GM03348 (cell line): ENCODE data around the gene TRMT10A.

ENCODE experiments used
- DNase-seq: peaks from one replicate; pipeline ENCODE4 v3.0.0; 2012; ENCODE audit warnings: low spot score

TRMT10A gene

DNA sequence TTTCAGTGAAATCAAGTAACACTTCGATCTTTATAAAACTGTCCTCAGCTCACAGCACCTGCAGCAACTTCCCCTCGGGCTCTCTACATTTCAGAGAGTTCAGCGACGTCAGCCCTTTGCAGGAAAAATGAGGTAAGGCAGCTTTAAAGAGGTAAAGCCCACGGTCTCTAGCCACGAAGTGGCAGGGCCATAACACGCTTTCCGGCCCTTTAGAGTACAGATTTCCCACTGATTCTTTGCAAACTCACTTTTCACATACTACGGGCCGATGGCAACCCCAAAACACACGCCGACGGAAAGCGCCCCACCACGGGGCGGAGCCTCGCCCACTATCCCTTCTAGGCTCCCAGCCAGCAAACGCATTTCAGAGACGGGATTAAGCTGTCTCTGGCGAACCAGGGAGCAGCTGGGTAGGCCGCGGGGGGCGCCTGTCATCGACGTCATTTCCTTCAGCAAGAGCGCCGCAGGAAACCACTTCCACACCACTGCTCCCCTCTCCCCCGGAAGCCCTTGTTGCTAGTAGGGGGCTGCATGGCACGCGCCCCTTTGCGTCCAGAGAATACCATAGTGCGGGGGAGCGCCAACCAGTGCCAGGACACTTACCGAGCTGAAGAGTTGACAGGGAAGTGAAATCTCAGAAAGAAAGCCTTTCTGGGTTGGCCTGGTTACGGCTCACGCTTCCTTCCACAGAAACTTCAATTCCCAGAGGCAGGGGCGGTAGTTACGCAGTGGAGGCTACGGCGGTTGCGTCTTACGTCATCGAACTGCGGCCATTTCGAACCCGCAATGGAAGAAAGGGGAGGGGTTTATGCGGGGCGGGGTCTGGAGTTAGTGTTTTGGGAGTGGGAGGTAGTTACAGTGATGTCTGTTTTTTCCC, at the start of gene TRMT10A:
Gene TRMT10A (minus strand): TSS at position 730 of the 877 bp plus-strand sequence. CDS start 4,701 bp downstream, outside the sequence.
- DNase-seq: peak; percentile 95

DNA sequence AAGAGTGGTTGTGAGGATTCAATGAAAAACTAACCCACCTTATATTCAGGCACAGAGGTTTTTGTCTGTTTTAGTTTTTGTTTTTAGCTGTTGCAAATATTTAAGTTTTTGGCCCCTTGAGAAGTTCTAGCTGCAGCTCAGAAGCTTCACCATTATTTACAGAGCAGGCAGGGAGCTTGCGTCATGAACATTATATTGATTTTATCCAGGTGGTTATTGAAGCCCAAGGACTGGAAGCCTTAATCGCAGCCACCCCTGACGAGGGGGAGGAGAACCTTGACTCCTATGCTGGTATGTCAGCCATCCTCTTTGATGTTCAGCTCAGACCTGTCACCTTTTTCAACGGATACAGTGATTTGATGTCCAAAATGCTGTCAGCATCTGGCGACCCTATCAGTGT, 48.9 kb upstream of the TRMT10A start:
- DNase-seq: no peak

- DNase-seq: no peak
Observed at GRCh38 chr4:99612281-99612680, 48.4 kb upstream of the TRMT10A start.

GRCh38 chr4:99610605-99611175, 46.9 kb upstream of the TRMT10A start:
- no peak for DNase-seq

DNA sequence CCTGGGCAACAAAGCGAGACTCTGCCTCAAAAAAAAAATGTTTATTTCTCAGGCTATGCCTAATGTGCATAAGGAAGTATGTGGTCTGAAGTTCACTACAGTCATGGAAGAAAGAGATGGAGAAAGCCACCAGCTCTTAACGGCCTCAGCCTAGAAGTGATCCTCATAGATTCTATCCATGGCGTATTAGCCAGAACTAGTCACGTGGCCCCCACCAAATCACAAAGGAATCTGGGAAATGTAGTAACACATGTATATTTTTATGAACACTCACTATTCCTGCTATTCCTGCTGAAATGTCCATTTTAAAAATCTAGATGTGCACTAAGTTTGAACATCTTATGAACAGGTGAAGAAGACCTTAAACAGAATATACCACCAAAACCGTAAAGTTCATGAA, 44.6 kb upstream of the TRMT10A start:
- no peak for DNase-seq

- DNase-seq: no peak
Observed at GRCh38 chr4:99606716-99607115, 42.9 kb upstream of the TRMT10A start.

- no peak for DNase-seq
Observed at GRCh38 chr4:99594818-99595217, 31.0 kb upstream of the TRMT10A start.

DNA sequence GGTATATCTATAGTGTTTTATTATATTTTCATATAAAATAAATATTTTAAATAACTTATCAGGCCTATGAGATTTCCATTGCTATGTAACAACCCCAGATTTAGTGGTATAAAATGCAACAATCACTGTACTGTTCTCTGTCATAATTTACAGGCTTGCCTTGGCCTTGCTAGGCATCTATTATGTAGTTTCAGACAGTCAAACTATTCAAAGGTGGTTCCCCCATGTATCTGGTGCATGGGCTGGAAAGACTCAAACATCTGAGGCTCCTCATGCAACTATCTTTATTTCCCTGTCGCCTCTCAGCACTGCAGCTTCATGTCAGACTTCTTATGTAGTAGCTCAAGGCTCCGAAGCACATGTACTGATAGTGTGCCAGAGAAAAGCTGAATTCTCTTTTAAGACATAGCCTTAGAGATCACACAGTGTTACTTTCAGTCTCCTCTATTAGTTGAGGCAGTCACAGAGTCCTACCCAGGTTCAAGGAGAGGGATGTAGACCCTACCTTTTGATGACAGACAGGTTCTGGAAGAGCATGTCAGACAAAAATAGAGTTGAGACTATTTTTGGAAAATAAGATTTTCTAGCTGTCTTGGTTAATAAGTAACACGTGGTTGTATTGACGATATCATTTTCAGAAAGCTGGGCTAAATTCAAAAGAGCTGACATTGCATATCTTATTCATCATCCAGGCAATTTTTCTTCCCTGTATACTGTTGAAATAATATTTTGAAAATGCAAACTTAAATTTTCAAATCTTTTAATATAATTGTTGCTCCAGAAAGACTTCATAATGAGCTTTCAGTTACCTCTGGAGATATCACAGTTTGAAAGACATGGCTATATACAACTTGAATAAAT, 30.2 kb upstream of the TRMT10A start:
- DNase-seq: no peak

GRCh38 chr4:99591757-99592156, 27.9 kb upstream of the TRMT10A start:
- DNase-seq: no peak

DNA sequence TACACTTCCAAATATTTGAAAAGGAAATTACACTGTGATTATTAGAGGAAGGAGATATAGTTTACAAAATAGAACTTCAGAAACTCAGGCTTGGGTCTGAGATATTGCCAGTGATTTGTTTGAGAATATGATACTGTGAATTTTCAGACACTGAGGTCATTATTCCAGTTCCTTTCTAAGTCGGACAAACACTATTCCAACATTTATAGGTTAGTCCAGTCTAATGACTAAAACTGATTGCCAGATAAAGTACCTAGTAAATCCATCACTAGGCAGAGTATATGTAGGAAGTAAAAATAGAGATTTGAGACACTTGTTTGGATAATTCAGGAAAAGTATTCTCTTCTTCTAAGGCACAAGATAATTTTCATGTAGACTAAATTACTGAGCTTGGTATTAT, 24.0 kb upstream of the TRMT10A start:
- DNase-seq: no peak

DNA sequence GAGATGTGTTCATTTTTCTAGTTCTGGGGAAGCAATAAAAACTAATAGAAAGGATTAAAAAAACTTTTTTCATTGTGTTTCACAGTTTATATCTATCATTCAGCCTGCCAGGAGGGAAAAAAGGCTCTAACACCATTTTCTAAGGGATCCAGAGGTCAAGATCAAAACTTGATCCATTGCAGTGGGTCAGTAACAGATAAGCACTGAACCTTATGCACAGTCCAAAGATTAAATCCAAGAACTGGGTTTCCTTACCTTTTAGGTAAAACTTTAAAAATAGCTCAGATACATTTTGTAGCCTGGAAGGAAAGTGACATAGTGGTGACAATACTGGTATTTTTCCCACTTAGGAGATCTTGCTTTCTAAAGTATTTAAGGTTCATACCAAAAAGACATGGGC, 23.5 kb upstream of the TRMT10A start:
- no peak for DNase-seq

DNA sequence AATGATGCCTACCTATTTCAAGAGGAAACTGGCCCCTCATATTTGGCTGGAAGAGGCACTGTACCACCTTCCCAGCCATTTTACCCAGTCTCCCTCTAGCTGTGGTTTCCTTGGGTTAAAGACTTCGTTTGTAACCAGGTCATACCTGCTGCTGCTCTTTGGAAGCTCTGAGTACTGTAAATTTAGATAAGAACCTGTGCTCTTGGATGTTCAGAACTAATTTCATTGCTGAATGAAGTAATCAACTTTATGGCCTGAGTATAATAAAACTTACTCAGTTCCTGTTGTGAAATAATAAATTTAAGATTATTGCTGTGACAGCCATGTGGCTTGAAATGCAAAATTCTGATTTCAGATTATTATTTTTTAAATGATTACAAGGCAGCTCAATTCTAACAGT, 23.0 kb upstream of the TRMT10A start:
- DNase-seq: no peak

DNA sequence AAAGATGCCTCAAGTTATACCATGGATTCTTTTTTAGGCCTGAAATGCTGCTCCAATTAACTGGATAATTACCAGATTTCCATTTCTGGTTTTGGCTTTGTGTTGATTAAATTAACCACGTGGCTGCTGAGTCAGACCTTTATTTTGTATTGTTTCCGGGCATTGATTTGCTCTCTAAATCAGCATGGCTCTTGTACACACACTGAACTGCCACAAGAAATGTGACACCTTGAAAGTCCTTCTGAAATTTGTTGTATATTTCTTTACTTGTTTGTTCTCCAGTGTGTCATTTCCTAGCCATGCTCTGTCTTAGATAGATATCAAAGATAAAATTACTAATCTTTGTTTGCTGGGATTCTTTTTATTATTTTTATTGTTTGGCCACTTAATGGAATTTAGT, 22.5 kb upstream of the TRMT10A start:
- DNase-seq: no peak

DNA sequence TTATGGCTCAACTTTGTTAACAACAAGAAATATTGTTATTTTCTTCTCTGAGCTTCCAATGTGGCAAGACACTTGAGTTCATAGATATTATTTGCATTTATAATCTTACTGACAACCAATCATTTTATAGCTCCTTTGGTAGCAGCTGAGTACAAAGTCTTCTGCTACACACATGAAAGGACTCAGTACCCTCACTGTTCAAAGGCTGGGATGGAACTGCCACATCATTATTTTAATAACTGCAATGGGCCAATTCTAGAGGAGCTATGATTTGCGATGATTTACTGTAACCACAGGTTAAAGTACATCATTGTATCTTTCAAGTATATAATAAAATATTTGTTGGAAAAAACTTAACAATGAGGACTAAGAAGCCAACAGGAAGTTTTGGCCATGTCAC, 21.7 kb upstream of the TRMT10A start:
- DNase-seq: no peak

DNA sequence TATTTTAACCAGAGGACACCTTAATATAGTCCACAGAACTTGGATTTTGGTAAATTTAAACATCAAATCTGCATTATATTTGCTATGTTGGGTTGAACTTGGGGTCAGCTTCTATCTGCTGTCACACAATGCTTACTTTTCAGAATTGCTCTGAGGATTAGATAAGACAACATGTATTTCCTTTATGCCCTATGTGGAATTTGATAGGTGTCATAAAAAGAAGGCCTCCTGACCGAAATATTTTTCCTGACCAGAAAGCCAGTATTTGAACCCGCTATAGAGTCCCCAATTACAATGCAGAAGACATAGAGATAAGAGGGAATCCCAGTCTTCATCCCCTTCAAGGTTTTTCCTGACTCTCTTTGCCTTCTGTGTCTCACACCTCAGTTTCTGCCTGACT, 14.9 kb upstream of the TRMT10A start:
- no peak for DNase-seq

DNA sequence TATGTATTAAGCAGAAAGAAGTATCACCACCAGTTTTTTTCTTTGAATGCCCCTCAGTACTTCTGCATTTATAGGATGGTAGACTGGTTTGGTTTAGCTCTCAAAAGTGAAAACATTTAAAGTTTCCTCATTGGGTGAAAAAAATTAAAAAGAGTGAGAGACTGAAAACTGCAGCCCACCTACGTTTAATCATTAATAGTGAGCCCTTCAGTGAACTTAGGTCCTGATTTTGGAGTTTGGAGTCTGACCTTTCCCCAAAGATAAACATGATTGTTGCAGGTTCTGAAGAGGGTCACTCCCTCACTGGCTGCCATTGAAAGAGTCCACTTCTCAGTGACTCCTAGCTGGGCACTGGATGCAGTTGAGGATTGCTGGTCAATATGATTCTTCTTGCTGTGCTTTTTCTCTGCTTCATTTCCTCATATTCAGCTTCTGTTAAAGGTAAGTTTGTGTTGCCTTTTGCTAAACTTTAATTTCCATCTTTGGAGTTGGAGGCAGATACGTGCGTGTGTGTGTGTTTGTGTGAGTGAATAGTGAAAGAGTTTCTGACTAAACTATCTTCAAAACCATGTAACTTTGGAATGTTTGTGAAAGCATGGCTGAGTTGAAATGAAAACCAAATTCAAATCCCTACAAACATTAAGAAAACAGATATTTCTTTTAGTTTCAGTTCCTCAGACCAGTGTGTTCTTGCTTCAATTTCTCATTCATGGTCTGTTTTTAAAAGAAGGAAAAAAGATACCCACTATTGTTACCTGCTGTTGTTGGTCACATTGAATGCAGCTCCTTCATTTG, 10.9 kb upstream of the TRMT10A start, which contains the start of gene MTTP:
Gene MTTP (plus strand): TSS at position 295 of the 795 bp plus-strand sequence. CDS start 86 bp downstream, at position 381.
- no peak for DNase-seq

- no peak for DNase-seq
Observed at GRCh38 chr4:99573735-99574368, 10.0 kb upstream of the TRMT10A start.

DNA sequence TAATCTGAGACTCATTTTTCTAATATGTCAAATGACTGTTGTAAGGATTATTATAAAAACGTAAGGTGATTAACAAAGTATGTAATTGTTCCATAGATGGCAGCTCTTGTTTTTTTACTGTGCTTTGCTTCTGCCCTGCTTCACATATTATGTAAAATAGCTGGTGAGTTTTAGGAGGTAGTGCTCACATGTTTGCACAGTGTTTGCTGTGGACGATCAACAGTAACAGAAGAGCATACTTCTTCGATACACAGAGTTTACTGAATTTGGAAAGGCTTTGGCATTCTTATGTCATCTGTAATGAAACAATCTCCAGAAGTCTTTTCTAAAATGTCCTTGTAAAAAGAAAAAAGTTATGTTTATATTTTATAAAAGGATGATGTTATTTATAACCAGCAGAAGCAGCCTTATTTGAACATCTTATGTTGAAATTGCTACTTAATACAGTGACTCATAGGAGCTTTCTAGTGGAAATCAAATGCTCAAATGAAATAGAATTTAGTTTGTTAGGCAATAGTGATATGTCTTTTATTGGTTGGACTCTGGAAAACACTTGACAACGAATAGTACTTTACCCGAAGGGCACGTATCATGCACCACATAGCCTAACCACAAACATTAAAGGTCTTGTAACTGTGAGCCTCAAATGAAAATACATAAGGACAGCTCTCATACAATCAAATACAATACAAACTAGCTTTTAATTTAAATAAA, 8.8 kb upstream of the TRMT10A start:
- DNase-seq: no peak

- no peak for DNase-seq
Observed at GRCh38 chr4:99571883-99572282, 8.0 kb upstream of the TRMT10A start.

DNA sequence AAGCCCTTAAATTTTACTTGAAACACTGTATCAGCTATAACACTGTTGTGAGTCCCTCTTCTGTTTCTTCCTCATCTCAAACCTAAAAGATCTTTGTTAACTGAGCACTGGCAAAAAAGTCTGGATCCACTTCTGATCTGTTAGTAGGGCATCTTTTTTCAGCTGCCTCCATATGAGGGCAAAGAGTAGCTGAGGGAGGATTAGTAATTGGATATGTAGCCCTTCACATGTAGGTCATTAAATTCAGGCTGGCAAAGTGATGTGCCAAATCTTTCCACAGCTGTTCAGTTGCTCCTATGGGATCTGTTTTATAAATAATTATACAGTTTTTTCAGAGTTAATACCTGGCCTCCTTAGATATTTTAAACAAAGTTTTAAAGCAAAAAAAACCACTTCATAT, 1.1 kb upstream of the TRMT10A start:
- no peak for DNase-seq

GRCh38 chr4:99552872-99553271, 11.0 kb downstream of the TRMT10A start:
- no peak for DNase-seq
